NCI-H2171 treated with DMSO at 0.1 percent for 48 hours (cell line): ENCODE measurements around the gene RSPH9.
"Not testable (repeated sequence)": the region's sequence is repeated elsewhere in the genome, so short reads cannot be mapped to it uniquely, and the experiment has no call there.

ENCODE experiments used
- DNase-seq: peaks from one replicate; lab custom pipeline; 2025; lab: John Stamatoyannopoulos, UW

The RSPH9 gene

GRCh38 chr6:43629104-43629504 is 15.7 kb upstream of the RSPH9 start, which contains the start of gene GTPBP2:
Gene GTPBP2, minus strand, starts transcription at chr6:43629264. Its CDS starts 102 bp downstream, at chr6:43629162.
- peak; percentile 98 for DNase-seq

DNA sequence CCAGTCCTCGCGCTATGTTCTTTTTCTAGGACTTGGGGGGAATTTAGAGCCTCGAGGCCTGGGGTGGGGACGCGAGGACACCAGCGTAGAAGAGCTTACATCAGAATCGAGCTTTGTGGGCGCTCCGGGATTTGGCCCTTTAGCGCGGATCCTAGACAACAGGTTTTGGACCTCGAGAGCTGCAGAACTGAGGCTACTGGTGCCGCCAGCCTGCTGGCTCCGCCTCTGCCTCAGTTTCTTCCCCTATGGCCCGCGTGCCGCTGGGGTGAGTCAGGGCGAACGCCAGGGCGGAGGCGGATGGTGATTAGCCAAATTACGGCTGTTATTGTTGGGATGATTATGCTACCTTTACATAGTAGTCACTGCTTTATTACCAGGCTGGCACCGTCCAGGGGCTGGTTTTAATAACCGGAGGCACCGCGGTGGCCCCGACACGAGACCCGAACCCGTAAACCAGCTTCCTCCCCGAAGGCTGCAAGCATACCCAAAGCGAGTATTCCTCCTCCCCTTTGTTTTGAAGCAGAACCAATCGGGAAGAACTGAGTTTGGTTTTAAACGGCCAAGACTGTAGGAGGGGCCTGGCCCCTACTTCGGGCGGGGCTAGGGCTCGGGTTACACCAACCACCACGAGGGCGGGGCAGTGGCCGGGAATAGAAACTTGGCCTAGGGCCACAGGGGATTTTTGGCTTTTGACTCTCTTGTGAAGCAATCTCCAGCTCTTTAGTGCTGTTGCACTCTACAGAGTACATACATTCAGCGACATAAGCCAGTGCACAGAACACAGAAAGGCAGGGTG is 15.1 kb upstream of the RSPH9 start:
- DNase-seq, result peak; percentile 96

- DNase-seq, result no peak
Observed at GRCh38 chr6:43630980-43631619, 13.7 kb upstream of the RSPH9 start.

GRCh38 chr6:43633002-43633401 is 11.8 kb upstream of the RSPH9 start:
- not testable (repeated sequence) for DNase-seq

DNA sequence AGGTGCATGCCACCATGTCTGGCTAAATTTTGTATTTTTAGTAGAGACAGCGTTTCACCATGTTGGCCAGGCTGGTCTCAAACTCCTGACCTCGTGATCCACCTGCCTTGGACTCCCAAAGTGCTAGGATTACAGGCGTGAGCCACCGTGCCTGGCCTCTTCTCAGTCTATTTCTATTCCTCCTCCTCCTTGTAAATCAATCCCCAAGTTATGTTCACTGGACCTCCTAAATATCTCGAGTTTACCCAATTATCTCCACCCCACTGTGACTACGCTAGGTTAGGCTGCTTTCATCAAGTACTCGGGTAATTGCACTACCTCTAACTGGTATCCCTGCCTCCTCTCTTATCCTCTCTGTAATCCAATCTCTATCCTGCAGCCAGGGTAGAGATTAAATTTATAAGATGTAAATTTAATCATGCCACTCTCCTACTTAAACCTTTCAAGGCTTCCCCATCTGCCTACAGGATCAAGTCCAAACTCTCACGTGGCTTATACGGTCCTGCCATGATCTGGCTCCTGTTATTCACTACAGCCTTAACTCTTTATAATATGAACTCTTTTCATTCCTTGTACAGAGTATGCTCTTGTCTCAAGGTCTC is 10.0 kb upstream of the RSPH9 start:
- DNase-seq, result peak; percentile 44

DNA sequence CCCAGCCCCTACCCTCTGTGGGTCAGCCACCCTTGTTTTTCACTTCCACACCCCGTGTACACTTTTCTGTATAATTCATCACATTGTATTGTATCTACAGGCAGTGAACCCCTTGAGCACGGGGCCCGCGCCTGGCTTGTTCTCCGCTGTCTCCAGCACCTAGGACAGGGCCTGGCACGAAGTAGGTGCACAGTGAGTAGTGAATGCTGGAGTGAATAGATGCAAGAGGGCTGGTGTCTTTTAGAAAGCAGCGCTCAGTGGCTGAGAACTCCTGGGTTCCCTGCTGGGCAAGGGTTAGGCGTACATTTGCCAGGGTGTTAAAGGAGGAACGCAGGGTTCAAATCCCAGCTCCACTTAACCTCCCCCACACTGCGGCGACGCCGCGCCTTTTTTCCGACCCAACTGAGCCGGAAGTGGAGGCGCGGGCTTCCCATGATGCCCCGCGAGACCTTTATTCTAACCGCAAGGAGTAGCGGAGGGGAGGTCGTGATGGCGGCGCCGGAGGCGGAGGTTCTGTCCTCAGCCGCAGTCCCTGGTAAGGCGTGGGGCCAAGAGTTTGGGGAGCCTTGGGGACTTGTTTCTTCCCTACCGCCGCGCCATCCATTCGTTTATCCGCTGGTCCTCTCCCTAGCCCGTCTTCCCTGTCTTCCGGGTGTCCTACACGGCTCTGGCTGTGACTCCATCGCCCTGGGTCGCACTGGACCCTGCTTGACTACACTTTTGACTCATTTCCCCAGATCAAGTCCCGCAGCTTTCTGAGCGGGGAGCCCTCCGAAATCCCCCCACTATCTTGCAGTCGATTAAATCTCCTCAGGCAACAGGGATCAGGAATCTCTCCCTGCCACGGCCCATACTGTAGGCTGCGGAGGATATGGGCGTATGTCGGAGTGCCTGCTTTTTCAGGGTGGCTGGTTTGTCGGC is 9.2 kb upstream of the RSPH9 start, which contains the start of gene MAD2L1BP:
Gene MAD2L1BP, plus strand, starts transcription at position 454 of the 921 bp plus-strand sequence. Its CDS starts 36 bp downstream, at position 490.
- DNase-seq, result peak; percentile 87

DNA sequence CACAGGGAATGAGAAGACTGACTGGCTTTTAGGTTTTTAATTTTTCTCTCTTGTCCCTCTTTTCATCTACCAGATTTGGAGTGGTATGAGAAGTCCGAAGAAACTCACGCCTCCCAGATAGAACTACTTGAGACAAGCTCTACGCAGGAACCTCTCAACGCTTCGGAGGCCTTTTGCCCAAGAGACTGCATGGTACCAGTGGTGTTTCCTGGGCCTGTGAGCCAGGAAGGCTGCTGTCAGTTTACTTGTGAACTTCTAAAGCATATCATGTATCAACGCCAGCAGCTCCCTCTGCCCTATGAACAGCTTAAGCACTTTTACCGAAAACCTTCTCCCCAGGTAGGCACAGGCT is 8.6 kb upstream of the RSPH9 start:
- no peak for DNase-seq

- no peak for DNase-seq
Observed at GRCh38 chr6:43639984-43640800, 4.6 kb upstream of the RSPH9 start.

DNA sequence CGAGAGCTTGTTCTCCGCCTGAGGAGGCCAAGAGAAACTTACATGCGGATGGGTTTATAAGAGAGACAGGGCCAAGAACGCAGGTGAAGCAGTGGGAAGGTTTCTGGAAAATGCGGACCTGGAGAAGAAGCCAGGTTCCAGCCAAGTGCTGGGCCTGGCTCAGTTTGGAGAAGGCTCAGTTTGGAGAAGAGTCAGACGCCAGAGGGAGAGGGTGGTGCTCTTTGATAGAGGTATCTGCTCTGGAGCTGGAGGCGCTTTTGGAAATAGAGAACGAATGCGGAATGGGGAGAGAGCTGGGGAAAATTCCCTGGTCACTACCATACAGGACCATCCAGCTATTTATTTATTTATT is 753 bp downstream of the RSPH9 start:
- DNase-seq, result no peak

- no peak for DNase-seq
Observed at GRCh38 chr6:43647613-43648012, 2.8 kb downstream of the RSPH9 start.

GRCh38 chr6:43648248-43648647 is 3.4 kb downstream of the RSPH9 start:
- no peak for DNase-seq

DNA sequence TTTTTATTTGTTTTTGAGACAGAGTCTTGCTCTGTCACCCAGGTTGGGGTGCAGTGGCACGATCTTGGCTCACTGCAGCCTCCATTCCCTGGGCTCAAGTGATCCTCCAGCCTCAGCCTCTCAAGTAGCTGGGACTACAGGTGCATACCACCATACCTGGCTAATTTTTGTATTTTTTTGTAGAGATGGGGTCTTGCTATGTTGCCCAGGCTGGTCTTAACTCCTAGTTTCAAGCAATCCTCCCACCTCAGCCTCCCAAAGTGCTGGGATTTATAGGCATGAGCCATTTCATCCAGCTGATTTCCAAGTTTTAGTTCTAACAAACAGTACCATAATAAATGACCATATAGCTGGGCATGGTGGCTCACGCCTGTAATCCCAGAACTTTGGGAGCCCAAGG is 8.0 kb downstream of the RSPH9 start:
- not testable (repeated sequence) for DNase-seq

DNA sequence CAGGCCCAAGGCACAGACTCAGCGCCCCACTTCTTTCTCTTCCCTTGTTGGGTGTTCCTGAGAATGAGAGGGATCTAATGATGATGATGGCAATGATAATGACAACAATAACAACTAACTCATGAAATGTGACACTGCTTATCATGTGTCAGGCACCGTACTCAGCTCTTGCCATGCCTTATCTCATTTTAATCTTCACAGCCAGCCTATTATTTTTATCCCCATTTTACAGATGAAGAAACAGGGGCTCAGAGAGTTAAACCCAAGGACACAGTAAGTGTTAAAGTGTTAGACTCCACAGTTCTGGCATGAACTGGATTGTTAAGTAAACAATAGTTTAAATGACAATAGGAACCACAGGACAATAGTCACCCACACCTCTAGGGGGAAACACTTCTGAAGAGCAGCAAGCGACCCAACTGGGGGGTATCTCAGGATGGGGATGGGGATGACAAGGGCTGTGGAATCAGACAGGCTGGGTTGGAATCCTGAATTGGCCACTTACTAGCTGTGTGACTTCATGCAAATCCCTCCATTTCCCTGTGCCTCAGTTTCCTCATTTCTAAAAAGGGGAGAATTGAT is 12.5 kb downstream of the RSPH9 start:
- no peak for DNase-seq

DNA sequence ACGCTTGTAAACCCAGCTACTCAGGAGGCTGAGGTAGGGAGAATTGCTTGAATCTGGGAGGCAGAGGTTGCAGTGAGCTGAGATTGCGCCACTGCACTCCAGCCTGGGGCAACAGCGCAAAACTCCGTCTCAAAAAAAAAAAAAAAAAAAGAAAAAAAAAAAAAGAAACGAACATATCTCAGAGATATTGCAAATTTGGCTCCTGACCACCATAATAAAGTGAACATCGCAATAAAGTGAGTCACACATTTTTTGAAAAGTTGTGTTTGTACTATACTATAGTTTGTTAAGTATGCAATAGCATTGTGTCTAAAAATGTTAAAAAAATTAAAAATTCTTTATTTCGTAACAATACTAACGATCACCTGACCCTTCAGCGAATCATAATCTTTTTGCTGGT is 13.3 kb downstream of the RSPH9 start:
- DNase-seq, result no peak

DNA sequence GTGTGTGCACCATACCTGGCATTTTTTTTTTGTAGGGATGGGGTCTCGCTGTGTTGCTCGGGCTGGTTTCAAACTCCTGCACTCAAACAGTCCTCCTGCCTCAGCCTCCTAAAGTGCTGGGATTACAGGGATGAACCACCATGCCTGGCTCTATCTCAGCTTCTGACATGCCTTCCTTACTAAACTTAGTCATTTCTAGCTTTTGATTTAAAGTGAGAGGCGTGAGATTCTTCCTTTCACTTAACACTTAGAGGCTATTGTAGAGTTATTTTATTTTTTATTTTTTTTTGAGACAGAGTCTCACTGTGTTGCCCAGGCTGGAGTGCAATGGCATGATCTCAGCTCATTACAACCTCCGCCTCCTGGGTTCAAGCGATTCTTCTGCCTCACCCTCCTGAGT is 18.1 kb downstream of the RSPH9 start:
- DNase-seq, result not testable (repeated sequence)

DNA sequence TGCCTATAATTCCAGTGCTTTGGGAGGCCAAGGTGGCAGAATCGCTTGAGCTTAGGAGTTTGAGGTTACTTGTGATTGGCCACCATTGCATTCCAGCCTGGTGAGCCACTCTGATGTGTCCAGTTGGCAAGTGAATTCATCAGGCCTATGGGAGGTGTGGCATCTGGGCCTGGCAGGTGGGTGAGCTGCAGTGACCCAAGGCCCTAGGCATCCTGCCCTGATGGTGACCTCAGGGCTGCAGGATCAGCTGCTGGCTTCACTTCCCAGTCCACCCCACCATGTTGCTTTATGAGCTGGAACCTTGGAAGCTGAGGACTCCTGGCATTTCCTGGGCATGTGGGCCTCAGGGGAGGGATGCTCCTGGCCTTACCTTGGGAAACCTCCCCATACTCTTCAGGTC is 20.5 kb downstream of the RSPH9 start:
- no peak for DNase-seq

DNA sequence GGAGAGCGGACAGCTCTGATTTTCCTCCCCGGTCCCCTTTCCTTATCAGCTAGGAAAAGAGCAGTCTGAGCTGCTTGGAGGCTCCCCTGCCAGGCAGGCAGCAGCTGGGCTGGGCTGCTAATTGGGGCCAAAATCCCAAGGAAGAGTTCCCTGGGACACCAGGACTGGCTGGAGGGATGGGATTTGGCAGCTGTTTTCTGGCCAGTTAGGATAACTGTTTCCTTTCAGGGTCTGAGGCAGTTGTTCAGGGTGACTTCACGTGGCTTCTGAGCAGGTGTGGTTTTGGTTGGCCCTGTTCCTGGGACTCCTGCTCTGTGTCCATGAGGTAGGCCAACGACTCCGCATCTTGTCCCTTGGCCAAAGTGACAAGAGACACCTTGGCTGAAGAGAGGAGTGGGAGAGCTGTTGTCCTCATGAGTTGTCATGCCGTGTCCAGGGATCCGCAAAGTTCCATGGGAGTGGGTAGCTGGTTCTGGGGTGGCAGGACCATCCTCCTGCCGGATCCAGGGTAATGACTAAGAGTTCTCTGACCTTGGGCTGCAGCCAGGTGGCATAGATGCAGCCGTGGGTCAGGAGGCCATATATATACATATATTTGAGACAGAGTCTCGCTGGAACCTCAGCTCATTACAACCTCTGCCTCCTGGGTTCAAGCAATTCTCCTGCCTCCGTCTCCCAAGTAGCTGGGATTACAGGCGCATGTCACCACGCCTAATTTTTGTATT is 21.5 kb downstream of the RSPH9 start:
- no peak for DNase-seq

- peak; percentile 70 for DNase-seq
Observed at GRCh38 chr6:43667245-43668150, 22.7 kb downstream of the RSPH9 start.
